ENCODE results near the gene LYPD6.
A peak's percentile ranks its signal among the peaks of the same experiment; 100 is the strongest.

LYPD6 gene

DNA sequence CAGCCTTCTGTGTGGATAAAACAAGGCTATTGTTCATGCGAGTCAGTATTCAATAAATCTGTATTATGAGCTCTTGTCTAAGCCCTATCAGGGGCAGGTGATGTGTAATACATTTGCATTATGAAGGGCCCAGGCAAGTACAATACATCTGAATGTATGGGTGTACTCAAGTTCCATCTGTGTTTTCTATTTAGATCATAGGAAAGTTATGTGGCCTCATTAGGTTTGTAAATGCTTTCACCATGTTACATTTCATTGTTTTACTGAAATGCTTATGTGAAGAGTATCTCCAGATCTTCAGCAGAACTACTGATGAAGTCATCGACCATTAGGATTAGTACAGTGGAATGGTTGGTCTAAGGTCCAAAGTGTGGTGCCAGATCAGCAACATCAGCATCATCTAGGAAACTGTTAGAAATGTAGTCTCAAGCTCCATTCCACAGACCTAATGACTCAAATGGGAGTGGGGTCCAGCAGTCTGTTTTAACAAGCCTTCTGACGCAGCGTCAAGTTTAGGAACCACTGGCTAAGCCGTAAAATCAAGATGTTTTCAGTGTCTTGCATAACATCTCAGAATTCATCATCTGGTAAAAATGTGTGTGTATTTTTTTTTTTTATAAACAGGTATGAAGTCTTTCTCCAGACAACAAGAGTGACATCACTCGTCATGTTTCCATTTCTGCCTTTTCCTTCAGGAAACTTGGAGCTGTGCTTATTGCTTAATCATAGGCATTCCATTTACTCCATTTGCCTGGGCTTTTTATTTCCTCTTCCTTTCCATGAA lies 80.5 kb downstream of the LYPD6 start:
- DNase-seq, result no peak

DNA sequence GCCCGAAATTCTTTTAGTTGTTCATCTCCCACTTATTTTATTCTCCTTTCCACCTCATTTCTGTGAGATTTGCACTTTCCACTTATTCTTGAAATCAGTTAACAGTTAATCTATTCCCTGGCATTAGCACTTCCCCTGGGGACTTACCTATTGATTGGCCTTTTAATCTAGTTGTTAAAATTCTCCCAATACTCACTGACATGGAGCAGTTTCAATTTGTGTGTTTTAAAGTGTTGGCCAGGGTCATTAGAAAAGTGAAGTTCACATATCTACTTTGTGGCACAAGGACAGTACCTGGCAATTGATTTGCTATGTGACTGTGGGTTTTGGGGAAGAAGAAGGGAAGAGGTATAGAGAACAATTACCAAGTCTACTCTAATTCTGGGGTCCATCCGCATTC lies 83.1 kb downstream of the LYPD6 start:
- no peak for DNase-seq

DNA sequence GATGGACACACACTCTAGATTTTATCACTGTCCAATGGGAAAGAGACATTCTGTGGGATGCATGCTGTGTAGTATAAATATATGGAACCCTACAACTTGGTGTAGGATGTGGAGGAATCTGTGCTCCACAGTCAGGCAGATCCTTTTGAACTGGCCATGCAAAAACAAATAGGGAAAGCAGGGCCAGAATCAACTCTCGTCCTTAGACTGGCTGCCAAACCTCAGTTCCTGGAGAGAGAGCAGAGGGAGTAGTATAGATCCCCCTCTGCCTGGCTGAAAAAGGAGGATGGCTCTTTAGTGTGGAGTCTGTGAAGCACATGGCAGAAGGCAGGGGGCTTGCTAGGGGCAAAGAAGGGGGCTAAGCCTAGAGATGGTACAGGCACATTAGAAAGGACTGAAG lies 84.7 kb downstream of the LYPD6 start:
- no peak for DNase-seq

DNA sequence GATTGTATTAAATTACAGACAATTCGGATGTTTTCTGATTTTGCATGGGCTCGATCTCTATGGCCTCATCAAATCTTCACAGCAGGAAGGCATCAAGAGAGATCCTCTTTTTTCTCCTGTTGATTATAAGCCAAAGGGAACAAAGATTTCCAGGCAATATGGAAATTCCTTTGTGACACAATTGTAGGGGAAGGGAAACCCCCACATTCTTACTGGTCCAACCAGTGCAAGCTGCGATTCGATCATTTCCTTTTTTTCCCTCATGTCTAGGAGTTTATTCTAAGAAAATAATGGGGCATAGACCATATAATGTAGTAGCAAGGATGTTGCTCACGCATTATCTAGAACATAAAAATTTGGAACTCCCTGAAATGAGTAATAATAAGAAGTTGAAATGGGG lies 87.7 kb downstream of the LYPD6 start:
- DNase-seq, result no peak

DNA sequence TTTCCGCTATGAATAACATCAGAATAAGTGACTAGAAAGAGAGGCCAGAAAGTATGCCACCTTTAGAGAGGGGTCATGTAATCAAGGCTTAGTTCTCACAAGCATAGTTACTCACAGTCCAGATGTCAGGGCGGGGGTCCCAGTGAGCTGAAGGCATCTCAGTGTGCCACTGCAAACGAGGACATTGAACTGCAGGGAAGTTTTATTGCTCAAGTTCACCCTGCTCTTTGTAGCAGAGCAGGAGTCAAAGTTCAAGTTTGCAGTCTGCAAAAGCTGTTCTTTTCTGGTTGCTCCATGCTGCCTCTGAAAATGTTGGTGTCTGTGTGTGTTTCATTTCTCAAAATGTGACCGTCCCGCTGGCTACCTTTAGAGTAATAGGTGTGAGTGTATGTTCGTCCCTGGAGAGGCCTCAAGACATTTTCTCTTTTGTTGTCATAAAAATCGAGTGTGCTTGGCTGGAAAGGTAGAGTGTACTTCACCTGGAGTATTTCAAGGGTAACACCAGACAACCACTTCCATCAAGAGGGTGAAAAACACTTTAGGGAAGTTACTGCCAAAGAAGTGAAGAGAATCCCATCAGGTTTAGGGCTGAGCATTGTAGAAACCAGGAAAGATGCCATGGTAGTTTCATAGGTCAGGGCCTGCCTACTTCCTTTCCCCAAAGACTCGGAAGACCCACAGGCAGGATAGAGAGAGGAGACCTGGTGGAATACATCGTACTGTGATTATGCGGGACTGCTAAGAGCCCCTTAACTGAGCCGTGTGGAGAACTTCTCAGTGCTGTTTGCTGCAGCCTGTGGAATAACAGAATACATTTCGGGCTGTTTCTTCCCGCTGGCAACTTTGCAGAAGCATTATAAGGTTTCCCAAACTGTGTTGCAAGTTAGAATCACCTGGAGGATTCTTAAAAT lies 89.9 kb downstream of the LYPD6 start:
- no peak for DNase-seq

DNA sequence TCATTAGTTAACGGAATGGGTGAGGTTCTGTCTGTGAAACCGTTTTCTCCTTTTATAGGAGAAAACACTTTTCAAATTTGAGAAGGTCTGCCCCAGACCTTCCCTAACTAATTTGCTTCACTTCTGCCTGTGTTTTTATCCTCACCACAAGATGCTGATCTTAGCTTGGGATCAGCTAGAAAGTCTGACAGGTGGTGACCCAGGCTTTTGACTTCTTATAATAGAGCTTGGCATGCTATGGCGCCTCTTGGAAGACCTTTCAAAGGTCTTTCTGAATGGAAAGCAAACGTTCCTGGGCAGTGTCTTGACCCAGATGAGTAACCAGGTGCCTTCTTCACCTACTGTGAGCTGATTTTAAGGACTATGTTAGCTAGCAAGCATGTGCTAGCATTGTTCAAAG lies 91.4 kb downstream of the LYPD6 start:
- no peak for DNase-seq

DNA sequence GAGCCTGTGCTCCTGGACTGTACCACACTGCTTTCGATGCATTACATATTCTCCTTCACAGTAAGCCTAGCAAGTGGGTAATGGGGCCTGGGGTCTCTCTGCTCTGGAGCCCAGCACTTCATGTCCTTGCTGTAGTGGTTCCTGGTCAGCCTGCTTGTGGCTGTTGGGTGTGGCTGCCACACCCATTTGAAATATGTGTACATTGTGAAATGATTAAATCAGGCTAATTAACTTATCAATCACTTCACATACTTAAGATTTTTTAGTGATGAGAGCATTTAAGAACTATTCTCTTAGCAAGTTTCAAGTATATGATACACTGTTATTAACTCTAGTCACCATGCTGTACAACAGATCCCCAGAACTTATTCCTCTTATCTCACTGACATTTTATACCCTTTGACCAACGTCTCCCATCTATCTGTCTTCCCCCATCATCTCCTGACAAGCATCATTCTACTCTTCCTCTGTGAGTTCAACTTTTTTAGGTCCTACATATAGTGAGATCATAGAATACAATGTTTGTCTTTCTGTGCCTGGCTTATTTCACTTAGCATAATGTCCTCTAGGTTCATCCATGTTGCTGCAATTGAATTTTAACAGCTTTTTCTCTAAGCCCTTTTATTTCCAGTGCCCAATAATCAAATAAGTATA lies 92.1 kb downstream of the LYPD6 start:
- DNase-seq, result no peak

DNA sequence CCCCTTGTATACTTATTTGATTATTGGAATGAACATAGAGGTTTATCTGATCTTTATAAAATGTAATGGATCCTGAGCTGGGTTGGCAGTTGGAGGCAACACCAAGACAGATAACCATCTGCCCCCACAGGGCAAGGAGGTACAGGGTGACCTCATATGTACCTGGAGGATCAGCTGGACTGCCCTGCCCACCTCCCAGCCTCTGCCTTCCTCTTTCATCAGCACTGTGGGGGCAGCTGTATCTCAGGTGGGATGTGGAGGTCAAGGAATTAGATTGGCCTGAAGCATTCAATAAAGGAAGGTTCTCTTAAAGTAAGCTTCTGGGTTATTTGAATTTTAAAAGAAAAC lies 92.6 kb downstream of the LYPD6 start:
- DNase-seq, result no peak

DNA sequence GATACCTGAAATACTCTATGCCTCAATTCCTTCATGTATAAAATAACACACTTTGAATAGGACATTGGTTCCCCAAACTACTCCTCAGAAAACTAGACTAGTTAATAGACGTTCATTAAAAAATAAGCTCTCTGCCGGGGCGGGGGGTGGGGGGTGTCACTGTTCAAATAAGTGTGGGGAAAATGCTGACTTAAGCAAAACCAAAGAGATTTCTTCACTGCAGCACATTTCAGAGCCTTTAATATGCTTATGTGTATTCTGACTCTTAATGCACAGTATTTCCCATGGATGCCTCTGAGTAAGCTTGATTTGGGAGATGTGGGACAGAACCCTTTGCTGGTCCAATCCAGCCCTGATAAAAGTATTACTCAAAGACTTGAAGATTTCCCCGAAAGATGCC lies 93.2 kb downstream of the LYPD6 start:
- no peak for DNase-seq

DNA sequence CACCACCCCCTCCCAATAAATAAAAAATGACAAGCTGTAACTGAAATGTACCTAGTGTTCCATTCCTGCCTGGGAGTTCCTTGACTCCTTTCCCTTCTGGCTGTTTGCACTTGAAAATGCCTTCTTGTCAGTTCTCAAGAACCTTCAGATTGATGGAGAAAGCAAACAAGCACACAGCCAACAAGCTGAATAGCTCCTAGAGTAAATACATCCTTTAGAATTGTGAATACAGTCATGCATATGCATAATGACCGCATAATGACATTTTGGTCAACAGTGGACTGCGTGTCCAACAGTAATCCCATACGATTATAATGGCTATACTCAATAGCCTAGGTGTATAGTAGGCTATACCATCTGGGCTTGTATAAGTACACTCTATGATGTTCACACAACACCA lies 97.0 kb downstream of the LYPD6 start:
- no peak for DNase-seq

DNA sequence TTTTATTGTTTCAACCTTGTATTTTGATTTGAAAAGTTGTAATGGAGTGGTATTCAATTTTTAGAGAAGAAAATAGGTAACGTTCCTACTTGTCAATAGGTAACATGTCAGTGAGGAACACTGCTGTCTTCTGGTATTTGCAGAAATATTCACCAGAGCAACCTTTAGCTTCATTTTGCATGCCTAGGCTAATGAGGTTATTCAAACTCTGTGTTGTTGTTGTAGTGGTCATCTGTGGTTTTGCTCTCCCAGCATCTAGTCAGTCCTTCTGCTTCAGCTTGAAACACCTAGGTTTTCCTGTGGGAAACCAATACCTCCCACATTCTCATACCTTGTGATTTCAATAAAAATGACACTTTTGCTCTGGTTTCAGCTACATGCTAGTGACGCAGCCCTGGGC lies 98.4 kb downstream of the LYPD6 start:
- no peak for DNase-seq

DNA sequence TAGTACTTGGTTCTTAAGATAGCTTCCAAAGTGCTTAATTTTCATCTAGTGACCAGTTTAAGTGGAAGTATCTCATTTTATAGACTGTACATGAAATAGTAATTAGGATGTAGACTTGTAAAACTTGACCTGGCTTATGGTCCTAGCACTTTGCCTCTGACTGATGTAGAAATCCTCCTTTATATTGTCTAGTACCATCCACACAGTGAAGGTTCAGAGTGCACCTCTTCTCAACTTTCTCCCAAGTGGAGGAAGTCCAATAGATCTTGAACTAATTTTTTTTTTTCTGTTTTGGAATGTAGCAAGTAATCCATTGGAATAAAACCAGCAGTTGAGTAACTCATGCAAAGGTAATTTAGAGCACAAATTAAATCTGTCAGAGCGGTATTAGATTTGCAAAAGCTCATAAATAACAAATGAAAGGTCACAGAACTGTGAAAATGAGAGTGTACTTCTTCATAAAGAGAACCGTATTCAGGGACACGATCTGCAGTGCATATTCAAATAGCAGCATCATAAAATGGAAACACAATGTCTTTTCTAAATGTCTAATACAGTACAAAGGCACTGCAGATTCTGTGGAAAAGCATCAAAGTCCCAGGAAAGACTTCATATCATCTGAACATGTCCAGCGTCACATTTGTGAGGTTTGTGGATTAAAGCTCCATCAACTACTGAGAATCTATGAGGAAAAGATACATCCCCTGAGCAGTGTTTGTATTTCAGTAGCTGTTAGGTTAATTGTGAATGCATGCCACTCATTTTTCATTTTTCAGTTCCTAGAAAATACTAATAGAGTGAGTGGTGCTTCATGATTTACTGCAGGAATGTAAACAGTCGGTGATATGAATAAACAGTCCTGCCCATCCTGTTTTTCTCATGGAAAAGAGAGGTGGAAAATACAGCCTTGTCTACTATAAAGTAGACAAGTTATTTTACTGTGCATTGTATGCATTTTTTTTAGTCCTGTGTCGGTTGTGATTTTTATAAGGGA lies 100.7 kb downstream of the LYPD6 start:
- no peak for DNase-seq

DNA sequence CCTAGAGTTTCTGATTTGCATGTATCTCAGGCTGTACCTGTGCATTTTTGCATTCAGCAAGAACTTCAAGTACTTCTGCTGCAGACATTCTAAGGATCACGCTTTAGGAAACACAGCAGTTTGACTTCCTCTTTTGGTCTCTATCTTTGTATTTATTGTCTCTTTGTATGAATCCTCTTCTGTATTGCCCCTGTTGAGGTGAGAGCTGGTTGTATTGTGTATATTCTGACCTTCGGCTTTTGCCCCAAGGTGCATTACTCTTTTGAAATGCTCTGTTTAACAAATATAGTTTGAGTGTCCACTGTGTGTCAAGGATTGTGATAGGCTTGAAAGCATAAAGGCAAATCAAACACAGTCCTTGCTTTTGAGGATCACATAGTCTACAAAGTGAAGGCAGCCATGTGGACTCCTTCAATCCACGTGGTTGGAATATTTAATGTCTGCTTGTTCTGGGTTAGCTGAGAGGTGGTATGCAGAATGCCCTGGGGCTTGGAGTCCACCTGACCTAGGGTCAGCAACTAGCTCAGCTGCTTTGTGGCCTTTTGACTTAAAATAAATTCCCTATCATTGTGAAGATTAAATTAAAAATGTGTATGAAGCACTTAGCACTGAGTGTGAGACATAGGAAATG lies 108.1 kb downstream of the LYPD6 start:
- no peak for DNase-seq

DNA sequence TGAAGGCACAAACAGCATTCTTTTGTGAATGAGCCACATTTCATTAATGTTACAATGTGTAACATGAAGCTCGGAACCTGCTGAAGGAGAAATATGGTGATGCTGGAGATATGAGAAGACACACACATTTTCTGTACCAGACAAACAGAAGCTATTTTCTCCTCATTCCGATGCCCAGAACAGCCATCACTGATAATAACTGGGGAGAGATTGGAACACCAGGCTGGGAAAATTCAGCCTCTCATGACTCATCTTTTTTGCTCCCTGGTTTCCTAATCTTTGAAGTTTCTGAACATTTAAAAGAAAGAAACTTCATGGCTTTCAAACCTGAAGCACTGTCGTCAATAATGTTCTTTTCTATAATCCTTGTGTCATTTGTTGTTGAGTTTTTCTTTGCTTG lies 110.9 kb downstream of the LYPD6 start:
- no peak for DNase-seq

DNA sequence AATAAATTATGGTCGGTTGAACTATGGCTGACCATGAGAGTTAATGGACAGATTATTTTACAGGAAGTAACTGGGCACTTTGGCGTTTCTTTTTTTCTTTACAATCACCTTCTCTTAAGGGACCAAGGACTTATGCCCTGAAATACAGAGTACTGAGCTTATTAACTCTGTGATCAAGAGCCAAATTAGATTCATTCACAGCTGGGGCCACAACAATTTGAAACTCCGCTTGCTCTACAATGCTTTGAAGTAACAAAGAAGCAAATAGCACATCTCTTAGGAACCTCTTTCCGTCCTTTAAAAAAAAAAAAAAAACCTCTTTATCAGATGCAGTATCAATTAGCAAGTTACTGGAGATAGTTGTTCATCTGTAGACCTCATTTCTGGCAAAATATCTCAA lies 112.0 kb downstream of the LYPD6 start:
- no peak for DNase-seq

DNA sequence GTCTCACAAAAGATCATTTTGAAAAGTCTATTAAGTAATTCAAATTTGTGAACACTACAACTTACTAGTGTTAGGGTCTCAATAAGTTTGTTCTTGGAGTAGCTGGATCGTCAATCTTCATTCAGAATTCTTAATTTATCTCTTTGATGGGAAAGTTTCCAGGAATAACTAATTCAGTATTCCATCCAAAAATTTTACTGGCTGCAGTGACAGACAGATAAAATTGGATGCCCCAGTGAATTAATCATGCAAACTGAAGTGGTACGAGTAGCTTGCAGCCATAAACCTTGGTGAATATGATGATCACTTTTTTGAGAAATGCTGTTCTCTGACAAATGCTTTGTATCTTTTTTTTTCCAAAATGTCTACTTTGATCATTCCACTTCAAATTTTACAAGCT lies 112.8 kb downstream of the LYPD6 start:
- DNase-seq, result no peak

DNA sequence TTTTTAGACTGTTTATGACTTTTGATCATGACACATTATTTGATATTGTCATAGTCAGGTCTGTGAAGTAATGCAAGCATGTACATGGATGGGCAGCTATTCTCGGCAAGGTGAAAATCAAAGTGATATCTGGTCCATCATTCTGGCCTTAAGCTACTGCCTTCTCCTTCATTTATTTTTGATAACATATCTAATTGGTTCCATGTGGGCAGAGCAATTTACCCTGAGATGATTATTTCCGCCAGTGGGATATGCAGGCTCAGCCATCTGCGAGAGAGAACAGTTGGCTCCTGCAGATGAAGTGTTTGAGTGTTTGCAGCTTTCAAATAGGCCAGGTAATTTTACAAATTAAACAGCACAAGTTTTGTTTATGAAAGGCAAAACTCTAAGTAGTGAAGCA lies 116.4 kb downstream of the LYPD6 start:
- peak; percentile 28 for DNase-seq

DNA sequence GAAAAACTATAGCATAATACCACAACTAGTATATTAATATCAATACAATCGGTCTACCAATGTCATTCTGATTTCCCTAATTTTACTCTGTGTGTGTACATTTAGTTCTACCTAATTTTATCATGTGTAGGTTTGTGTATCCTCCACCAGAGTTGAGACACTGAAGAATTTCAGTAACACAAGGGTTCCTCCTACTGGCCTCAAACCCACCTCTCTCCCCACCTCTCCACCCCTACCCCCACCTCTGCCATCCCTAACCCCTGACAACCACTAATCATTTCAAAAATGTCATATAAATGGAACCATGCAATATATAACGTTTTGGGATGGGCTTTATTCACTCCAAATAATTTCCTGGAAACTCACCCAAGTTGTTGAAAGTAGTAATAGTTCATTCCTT lies 117.9 kb downstream of the LYPD6 start:
- no peak for DNase-seq

DNA sequence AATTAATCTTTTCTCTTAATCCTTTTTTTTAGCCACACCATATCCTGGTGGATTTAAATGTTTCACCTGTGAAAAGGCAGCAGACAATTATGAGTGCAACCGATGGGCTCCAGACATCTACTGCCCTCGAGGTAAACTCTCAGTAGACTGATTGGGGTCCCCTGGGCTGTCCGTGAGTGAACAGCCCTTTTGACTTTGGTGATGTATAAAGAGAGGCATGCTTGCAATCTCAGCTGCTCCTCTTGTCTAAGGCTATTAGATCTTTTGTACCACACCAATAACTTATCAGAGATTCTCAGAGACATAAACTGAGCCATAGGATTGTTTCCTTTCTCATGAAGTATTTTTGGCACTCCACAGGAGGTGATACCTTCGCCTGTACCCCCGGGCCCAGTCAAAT lies 118.6 kb downstream of the LYPD6 start:
- DNase-seq, result no peak

DNA sequence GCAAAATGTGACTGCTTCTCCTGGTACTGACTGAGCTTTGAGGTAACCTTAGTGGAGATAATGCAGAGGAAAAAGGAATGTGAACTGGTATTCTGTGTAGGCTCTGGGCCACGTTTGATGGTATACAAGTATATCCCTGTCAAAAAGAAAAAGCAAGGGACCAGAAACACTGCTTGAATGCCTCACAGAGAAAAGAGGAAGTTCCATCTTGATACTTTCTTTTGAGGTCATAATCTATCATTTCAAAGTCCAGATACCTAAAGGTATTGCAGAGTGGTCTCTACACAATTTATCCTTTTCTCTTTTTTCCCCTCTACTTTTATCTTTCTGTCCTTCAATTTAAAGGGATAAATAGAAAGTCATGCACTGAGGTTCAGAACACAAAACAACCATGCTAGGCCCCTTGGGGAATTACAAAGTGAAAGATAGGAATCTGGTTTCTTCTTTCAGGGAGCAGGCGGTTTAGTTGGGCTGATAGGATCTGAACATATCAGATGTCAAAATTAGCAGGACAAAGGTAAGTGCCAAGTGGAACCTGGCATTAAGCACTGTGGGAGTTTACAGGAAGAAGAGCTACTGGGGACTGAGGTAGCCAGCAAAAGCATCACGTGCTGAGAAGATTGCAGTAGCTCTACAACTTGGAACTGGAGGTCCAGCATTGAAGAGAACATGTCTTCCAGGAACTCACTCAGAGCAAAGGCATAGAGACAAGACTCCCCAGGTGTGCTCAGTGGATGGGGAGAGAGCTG lies 121.2 kb downstream of the LYPD6 start:
- DNase-seq, result no peak

DNA sequence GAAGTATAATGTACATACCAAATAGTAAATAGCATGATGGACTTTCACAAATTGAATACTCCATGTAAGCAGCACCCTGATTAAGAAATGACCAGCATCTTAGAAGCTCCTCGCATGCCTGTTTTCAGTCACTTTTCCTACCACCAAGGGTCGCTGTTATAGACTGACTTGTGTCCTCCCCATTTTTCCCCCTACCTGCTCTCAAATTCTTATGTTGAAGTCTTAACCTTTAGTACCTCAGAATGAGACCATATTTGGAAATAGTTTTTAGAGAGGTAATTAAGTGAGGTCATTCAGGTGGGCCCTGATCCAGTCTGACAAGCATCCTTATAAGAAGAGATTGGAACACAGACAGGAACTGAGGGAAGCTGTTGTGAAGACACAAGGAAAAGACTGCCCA lies 125.9 kb downstream of the LYPD6 start:
- DNase-seq, result no peak

Measured in COR-L47 (cell line).